K562 (cell line): Measurements from ENCODE around the gene TM2D3. TPM values are rescaled to one million over a fixed set of nuclear protein-coding genes. Genes with fewer than 3 reads are reported as not detected.

Source experiments
- COPS2 ChIP-seq: fragments of 450-650 bp; conservative IDR thresholded peaks from 2 replicates; pipeline ENCODE4 v1.6.1; 2016; ENCODE audit warnings: mild to moderate bottlenecking, moderate library complexity
- CREM ChIP-seq: IDR thresholded peaks from 2 replicates; pipeline ENCODE4 v1.6.1; 2014; ENCODE audit warnings: antibody characterized with exemption, low read depth
- CTBP1 ChIP-seq: fragments of 450-650 bp; IDR thresholded peaks from 2 replicates; pipeline ENCODE4 v1.6.1; 2016; ENCODE audit warnings: borderline replicate concordance
- DMBX1 ChIP-seq: fragments of 250-450 bp; sonication (Bioruptor Pico); IDR thresholded peaks from 2 replicates; pipeline ENCODE4 v1.8.0; 2022; ENCODE audit warnings: inconsistent platforms, mild to moderate bottlenecking, moderate library complexity, borderline replicate concordance
- ETS1 ChIP-seq: conservative IDR thresholded peaks from 2 replicates; pipeline ENCODE4 v1.6.1; 2011; ENCODE audit warnings: low read depth, mild to moderate bottlenecking, low read length; ENCODE audit not compliant: control insufficient read depth
- FOXJ2 ChIP-seq: fragments of 200-800 bp; sonication (Bioruptor generic); IDR thresholded peaks from 2 replicates; pipeline ENCODE4 v1.6.1; 2016; ENCODE audit warnings: missing genetic modification characterization, missing compliant biosample characterization
- HMGXB4 ChIP-seq: sonication (generic); formaldehyde crosslinking; IDR thresholded peaks from 2 replicates; pipeline ENCODE4 v1.8.1; 2023; ENCODE audit warnings: mild to moderate bottlenecking, missing genetic modification reagents
- JUN ChIP-seq, 2 experiments: sonication (generic) in 1 of 2; formaldehyde crosslinking in 1 of 2; IDR thresholded peaks; 2 replicates each; pipeline versions ENCODE4 v1.6.1 to v1.8.0; 2012 to 2022; ENCODE audit warnings: borderline replicate concordance in 2 of 2, mild to moderate bottlenecking in 2 of 2, improper control_type of control experiment in 1 of 2, low read depth in 1 of 2, low read length in 1 of 2, missing genetic modification reagents in 1 of 2
- KAT7 ChIP-seq: sonication (generic); formaldehyde crosslinking; IDR thresholded peaks from 2 replicates; pipeline ENCODE4 v1.8.0; 2022; ENCODE audit warnings: missing genetic modification reagents, mild to moderate bottlenecking, borderline replicate concordance
- KDM2B ChIP-seq: fragments of 250-450 bp; sonication (Bioruptor Pico); IDR thresholded peaks from 2 replicates; pipeline ENCODE4 v1.8.0; 2021; ENCODE audit warnings: mild to moderate bottlenecking, moderate library complexity
- MIER1 ChIP-seq: fragments of 450-650 bp; IDR thresholded peaks from 2 replicates; pipeline ENCODE4 v1.6.1; 2016; ENCODE audit warnings: antibody characterized with exemption, mild to moderate bottlenecking, low read depth
- NCOA6 ChIP-seq: fragments of 450-650 bp; IDR thresholded peaks from 2 replicates; pipeline ENCODE4 v1.6.1; 2017; ENCODE audit warnings: mild to moderate bottlenecking
- NFATC3 ChIP-seq: fragments of 450-650 bp; IDR thresholded peaks from 2 replicates; pipeline ENCODE4 v1.6.1; 2017; ENCODE audit warnings: mild to moderate bottlenecking
- PHF21A ChIP-seq: fragments of 450-650 bp; IDR thresholded peaks from 2 replicates; pipeline ENCODE4 v1.6.1; 2017; ENCODE audit warnings: low read depth, borderline replicate concordance
- TEAD4 ChIP-seq, 2 experiments: sonication (generic) in 1 of 2; formaldehyde crosslinking in 1 of 2; IDR thresholded peaks; 2 replicates each; pipeline versions ENCODE4 v1.6.1 to v1.8.0; 2012 to 2022; ENCODE audit warnings: borderline replicate concordance in 1 of 2, inconsistent platforms in 1 of 2, low read length in 1 of 2, mild to moderate bottlenecking in 1 of 2, missing genetic modification reagents in 1 of 2
- XRCC4 ChIP-seq: IDR thresholded peaks from one replicate; pipeline ENCODE4 v1.6.1; 2011; ENCODE audit not compliant: insufficient read depth, insufficient read length; ENCODE audit errors: extremely low read depth
- ZKSCAN8 ChIP-seq: fragments of 200-800 bp; sonication (Bioruptor generic); IDR thresholded peaks from 2 replicates; pipeline ENCODE4 v1.6.1; 2016; ENCODE audit warnings: missing genetic modification characterization, missing compliant biosample characterization
- ZSCAN29 ChIP-seq: fragments of 450-650 bp; IDR thresholded peaks from 2 replicates; pipeline ENCODE4 v1.6.1; 2017
- polyA plus RNA-seq, 8 experiments: library from polyadenylated mRNA; depleted of rRNA in 4 of 8; stranded (reverse) in 5 of 8; unstranded in 3 of 8; fragments of >200 nt; fragmentation: Nextera tagmentation in 2 of 8; fragmentation: Illumina TruSeq in 1 of 8; extraction: Ambion mirVana in 2 of 8; extraction: Trizol in 1 of 8; gene quantifications; 2 replicates each; pipeline versions ENCODE4 v1.2.1 to v1.2.3, GENCODE V29; 2011 to 2014; ENCODE audit warnings: inconsistent platforms in 1 of 8, missing spikeins in 1 of 8
- total RNA-seq, 7 experiments: library from RNA; depleted of rRNA in 6 of 7; stranded (reverse); fragments of >200 nt in 6 of 7; fragmentation: Illumina TruSeq in 2 of 7; extraction: Trizol in 2 of 7; gene quantifications; 2 replicates each; pipeline versions ENCODE4 v1.2.1 to v1.2.3, GENCODE V29; 2011 to 2021; ENCODE audit warnings: low replicate concordance in 1 of 7
- TF ChIP-seq, protein P1 (sequence below): sonication (generic); formaldehyde crosslinking; IDR thresholded peaks from 2 replicates; pipeline ENCODE4 v1.8.1; 2023; ENCODE audit warnings: mild to moderate bottlenecking, missing genetic modification reagents
- TF ChIP-seq, protein P2 (sequence below): fragments of 200-800 bp; sonication (Bioruptor generic); IDR thresholded peaks from 2 replicates; pipeline ENCODE4 v1.6.1; 2017; ENCODE audit warnings: missing genetic modification characterization, missing compliant biosample characterization

Gene TM2D3
- total and polyA plus RNA-seq, 9 of the 15 experiments (the other 6 are each of a cell fraction or from before 2014, with no cell fraction given), result 16.5 to 67.9 (median 31.3) TPM

DNA sequence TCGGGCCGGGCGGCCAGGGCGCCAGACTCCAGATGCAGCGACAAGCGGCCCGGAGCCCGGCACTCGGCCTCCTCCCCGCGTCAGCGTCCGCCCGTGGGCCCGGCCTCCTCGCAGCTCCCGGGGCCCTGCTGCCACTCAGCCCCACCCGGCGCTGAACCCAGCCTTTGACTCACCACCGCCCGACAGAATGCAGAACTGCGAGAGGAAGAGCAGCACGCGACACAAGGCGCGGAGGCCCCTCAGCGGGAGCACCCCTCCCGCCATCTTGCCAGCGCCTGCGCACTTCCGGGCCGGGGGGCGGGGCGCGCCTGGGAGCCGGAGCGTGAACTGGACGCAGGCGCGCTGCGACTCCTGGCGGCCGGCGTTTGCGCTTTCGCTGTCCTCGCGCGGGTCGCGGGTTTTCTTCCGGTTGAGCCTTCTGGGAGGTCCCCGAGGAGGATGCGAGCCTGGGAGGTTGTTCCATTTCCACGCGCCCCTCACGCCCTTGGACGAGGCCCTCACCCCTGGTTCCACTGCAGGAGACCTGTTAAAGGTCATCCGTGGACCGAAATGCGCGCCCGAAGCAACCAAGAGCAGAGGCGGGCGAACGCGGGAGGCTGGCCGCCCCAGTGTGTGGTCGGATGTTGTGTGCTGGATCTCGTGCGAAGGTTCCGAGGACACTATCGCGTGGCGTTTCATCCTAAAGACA is at the start of gene TM2D3 (continued):
- TF ChIP-seq, protein P1, sequence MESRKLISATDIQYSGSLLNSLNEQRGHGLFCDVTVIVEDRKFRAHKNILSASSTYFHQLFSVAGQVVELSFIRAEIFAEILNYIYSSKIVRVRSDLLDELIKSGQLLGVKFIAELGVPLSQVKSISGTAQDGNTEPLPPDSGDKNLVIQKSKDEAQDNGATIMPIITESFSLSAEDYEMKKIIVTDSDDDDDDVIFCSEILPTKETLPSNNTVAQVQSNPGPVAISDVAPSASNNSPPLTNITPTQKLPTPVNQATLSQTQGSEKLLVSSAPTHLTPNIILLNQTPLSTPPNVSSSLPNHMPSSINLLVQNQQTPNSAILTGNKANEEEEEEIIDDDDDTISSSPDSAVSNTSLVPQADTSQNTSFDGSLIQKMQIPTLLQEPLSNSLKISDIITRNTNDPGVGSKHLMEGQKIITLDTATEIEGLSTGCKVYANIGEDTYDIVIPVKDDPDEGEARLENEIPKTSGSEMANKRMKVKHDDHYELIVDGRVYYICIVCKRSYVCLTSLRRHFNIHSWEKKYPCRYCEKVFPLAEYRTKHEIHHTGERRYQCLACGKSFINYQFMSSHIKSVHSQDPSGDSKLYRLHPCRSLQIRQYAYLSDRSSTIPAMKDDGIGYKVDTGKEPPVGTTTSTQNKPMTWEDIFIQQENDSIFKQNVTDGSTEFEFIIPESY (CRISPR knock-in tag), result peak; percentile 83
- TF ChIP-seq KAT7 (0 out of 2 replicates have a peak, but pooled peaks have one; percentile 34), ZSCAN29 (peak; percentile 30; the same call in 1 of the 2 replicates), CTBP1 (peak; percentile 88), PHF21A (0 out of 2 replicates have a peak, but pooled peaks have one; percentile 20), NCOA6 (peak; percentile 61; the same call in 1 of the 2 replicates), XRCC4 (no peak), JUN (IDR thresholded peaks at IDR 0.05; ENCODE audit: borderline replicate concordance, low read depth, low read length) (no peak), JUN (CRISPR knock-in tag; IDR thresholded peaks at IDR 0.05; ENCODE audit: borderline replicate concordance) (0 out of 2 replicates have a peak, but pooled peaks have one; percentile 63), COPS2 (no peak), TEAD4 (IDR thresholded peaks at IDR 0.05; ENCODE audit: low read length) (peak; percentile 13; the same call in 1 of the 2 replicates), TEAD4 (CRISPR knock-in tag; IDR thresholded peaks at IDR 0.05; ENCODE audit: borderline replicate concordance) (no peak), DMBX1 (CRISPR knock-in tag) (no peak), HMGXB4 (CRISPR knock-in tag) (peak; percentile 74), ETS1 (peak; percentile 81), MIER1 (no peak), KDM2B (CRISPR knock-in tag) (0 out of 2 replicates have a peak, but pooled peaks have one; percentile 6), ZKSCAN8 (CRISPR knock-in tag) (no peak), NFATC3 (no peak), FOXJ2 (tag) (peak; percentile 54; the same call in 1 of the 2 replicates), CREM (peak; percentile 83)
- TF ChIP-seq, protein P2, sequence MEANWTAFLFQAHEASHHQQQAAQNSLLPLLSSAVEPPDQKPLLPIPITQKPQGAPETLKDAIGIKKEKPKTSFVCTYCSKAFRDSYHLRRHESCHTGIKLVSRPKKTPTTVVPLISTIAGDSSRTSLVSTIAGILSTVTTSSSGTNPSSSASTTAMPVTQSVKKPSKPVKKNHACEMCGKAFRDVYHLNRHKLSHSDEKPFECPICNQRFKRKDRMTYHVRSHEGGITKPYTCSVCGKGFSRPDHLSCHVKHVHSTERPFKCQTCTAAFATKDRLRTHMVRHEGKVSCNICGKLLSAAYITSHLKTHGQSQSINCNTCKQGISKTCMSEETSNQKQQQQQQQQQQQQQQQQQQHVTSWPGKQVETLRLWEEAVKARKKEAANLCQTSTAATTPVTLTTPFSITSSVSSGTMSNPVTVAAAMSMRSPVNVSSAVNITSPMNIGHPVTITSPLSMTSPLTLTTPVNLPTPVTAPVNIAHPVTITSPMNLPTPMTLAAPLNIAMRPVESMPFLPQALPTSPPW (CRISPR knock-in tag), result peak; percentile 84
